Inflammatory macrophage treated with lipopolysaccharide for 4 hours (primary cell): ENCODE data around the gene MCRS1.
A peak's percentile ranks its signal among the peaks of the same experiment; 100 is the strongest.

ENCODE experiments used
- DNase-seq: peaks from one replicate; pipeline ENCODE4 v3.0.0-alpha.2; 2020

The MCRS1 gene

GRCh38 chr12:49582201-49582600 is 14.3 kb upstream of the MCRS1 start:
- DNase-seq = no peak

GRCh38 chr12:49580572-49581535 is 12.9 kb upstream of the MCRS1 start:
- peak; percentile 59 for DNase-seq

DNA sequence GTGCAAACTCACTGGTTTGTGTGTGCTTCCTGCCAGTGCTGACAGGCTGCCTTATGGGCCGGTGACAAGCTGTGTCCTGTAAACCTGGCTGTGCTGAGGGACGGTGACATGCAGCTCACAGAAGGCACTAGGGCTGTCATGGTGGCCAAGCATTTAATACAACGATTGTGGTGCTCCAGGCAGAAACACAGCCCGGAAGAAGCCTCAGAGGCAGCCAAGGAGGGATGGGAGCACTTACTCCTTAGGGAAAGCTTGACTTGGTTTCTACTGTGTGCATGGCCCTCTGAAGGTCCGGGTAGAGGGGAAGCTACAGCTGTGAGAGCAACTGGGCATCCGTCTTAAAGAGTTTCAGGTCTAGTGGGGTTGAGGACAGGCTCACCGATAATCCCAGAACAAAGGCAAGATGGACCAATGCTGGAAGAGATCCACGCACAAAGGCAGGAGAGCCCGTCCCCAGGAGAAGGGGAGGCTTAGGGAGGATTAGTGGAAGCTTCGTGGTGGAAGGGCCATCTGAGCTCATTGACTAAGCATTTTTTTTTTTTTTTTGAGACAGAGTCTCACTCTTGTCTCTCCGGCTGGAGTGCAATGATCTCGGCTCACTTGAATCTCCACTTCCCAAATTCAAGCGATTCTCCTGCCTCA is 10.7 kb upstream of the MCRS1 start:
- DNase-seq = no peak

GRCh38 chr12:49577589-49578315 is 9.8 kb upstream of the MCRS1 start:
- no peak for DNase-seq

DNA sequence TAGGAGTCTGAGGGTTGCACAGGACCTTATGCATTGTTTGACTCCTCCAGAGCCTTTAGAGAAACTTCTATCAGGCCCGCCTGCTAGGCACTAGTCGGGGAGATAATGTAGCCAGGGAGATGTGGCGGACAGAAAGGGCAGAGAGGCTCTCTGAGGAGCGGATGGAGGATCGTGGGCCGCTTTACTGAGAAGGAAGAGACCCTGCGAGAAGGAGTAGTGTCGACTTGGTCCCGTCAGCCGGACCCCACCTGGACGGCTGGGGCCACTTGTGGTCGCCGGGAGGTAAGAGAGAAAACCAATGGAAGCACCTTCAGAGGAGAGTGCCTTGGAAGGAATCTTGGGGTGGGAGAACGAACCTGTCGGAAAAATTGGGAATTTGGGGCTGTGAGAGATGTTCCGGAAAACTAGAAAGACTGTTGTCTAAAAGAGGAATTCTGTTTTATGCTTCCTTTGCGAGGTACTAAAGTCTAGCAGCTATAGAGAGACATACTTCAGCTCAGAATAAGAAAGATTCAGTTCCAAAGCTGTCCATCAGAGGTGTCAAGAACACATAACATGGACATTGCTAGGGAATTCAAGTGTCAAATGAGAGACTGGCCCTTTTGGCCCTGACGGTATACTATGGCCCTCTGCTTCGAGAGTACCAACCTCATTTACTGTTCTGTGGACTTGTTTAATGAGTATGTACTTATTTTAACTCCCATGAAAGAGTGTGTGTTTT is 660 bp upstream of the MCRS1 start:
- DNase-seq = peak; percentile 35

- DNase-seq = no peak
These were observed 686 bp downstream of the MCRS1 start for GRCh38 chr12:49567302-49567610.

GRCh38 chr12:49566361-49566760 is 1.6 kb downstream of the MCRS1 start:
- DNase-seq = no peak

GRCh38 chr12:49565406-49566265 is 2.3 kb downstream of the MCRS1 start:
- no peak for DNase-seq

- no peak for DNase-seq
These were observed 3.1 kb downstream of the MCRS1 start for GRCh38 chr12:49564686-49565405.

DNA sequence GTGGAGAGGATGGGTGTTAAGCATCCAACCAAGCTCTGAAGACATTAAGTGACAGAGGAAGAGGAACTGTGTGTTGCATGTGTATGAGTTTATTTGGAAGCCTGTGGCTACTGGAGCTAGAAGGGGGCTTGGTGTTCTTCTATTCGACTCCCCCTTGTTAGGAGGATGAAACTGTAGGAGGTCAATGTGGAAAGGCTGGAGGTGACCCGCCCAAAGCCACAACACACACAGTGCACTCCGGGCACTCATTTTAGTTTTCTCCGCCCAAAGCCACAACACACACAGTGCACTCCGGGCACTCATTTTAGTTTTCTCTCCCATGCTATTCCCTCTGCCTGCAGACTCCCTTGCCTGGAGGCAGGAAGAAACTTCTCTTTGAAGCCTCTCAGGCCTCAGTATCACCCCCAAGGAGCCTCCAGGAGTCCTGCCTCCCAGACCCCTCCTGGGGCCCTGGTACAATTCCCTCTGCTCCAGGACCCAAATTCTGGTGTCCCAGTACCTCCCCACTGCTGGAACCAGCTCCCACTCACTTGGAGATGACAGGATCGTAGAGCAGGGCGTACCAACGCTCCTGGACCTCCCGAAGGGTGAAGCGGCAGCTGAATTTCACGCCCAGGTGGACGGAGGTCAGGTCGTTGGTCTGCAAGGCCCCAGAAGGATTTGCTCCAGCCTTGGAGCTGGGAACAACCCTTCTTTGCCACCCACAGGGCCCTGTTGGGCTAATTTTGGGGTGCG is 3.8 kb downstream of the MCRS1 start:
- DNase-seq = no peak

DNA sequence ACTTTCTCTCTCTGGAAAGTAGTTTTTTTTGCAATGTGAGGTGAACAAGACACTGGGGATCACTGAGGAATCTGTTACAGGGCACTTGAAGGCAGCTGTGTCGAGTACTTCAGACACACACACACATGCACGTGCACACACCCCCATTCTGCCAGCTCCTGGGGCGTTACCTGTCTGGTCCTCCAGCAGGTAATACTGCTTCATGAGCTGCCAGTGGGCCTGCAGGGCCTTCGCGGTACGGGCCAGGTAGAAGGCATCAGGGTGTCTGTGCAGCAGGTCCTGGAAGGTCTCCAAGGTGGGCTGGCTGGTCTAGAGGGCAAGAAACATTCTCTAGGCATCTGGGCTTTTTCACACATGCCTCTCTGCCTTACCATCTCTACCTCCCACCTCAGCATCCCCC is 5.1 kb downstream of the MCRS1 start:
- DNase-seq = no peak

- DNase-seq = no peak
These were observed 5.7 kb downstream of the MCRS1 start for GRCh38 chr12:49562233-49562632.

DNA sequence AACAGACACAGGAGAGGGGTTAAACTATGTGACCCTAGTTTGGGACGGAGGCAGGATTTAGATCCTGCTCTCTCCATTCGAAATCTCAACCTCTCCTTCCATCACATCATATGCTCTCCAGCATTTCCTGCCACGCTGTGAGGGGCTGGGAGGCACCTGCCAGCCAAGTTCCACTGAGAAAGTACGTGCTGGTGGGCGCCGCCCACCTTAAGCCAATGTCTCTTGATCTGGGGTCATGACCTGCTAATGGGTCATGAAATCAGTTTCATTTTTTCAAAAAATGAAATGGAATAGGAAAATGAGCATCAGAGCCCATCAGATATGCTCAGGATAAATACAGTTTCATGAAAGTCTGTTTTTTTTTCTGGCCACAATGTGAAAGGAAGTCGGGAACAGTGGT is 7.2 kb downstream of the MCRS1 start:
- DNase-seq = no peak

DNA sequence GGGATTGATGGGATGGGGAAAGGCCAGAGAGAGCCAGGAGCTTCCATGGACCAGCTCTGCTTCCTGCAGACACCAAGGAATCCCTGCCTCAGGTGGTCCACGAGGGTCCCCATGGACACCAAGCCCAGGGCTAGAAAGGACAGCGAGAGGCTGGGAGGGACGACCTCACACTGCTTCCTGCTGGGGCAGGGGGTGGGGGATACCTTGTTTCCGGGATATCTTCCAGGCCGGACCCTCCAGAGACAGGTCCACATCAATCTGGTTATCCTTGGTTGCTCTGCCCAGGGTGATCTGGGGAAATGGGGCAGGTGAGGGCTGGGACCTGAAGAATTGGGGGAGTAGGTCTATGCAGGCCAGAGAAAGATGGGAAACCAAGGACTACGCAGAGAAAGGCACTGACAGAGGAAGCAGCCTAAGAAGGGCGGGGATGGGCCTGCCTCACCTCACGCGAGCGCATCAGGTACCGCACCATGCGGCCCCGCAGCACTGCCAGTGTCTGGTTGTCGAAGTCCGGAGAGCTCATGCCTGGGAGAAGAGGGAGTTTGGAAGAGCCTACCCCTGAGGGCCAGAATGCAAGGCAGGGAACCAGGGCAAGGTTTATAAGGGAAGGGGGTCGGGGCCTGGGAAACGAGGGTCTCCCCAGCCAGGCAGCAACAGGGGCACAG is 8.8 kb downstream of the MCRS1 start:
- DNase-seq = no peak

- no peak for DNase-seq
These were observed 9.4 kb downstream of the MCRS1 start for GRCh38 chr12:49558526-49558925.

DNA sequence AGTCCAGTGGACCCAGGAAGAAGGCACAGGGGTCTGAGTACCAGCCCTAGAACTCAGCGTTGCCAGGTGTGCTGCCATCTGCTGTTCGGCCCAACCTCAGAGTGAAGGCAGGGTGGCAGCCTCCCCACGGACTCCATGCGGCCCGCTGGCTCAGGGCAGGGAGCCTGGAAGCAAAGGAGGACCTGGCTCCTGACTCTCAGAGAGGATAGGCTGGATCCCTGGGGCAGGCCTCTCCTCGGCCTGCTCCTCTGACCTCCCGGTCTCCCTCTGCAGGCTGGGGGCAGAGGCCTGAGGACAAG is 10.1 kb downstream of the MCRS1 start:
- DNase-seq = no peak

DNA sequence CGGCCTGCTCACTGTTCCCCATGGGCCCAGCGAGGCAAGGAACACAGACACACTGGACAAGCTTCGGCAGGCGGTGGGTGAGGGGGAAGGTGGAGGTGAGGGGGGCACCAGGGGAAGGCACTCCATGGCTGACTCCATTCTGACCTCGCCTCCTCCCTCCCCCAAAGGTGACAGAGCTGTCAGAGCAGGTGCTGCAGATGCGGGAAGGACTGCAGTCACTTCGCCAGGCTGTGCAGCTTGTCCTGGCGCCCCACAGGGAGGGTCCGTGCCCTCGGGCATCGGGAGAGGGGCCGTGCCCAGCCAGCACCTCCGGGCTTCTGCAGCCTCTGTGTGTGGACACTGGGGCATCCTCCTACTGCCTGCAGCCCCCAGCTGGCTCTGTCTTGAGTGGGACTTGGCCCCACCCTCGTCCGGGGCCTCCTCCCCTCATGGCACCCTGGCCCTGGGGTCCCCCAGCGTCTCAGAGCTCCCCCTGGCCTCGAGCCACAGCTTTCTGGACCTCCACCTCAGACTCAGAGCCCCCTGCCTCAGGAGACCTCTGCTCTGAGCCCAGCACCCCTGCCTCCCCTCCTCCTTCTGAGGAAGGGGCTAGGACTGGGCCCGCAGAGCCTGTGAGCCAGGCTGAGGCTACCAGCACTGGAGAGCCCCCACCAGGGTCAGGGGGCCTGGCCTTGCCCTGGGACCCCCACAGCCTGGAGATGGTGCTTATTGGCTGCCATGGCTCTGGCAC is 10.6 kb downstream of the MCRS1 start:
- no peak for DNase-seq

DNA sequence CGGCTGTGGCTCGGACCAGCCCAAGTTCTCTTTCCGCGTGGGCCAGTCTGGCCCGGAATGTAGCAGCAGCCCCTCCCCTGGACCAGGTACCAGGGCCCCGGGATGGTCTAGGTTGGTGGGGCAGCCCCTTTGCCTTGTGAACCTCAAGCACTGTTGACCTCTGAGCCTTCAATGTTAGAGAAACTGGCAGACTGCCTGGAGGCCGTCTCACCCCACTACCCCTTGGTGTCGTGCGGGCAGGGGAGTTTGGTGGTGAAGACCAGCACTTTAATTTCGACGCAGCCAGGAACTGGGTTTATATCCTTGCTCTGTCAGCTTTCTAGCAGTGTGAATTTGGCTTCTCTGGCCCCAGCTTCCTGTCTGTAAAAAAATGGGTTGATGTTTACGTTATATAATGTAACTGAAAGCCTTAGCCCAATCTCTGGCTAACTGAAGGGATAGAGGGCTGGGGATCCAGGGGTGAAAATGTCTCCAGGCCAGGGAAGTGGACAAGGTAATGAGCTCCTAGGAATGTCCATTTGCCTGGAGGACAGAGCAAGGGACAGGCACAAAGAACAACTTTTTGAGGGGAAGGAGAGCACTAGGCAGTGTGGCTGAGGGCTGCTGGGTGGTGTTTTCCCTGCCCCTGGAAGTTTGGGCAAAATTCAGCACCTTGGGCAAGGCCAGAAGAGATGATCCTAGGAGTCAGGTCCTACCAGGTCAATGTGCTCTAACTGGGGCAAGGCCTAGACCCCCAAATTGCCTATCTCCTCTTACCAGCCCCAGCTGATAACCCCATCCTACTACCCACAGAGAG is 11.4 kb downstream of the MCRS1 start:
- no peak for DNase-seq
